ENCODE results near the gene TBC1D17. TPM values are rescaled to one million over a fixed set of nuclear protein-coding genes. Genes with fewer than 3 reads are reported as not detected.
A peak's percentile ranks its signal among the peaks of the same experiment; 100 is the strongest.

The TBC1D17 gene
- total RNA-seq, 1 experiment from 2014 or later = 17.8 TPM

DNA sequence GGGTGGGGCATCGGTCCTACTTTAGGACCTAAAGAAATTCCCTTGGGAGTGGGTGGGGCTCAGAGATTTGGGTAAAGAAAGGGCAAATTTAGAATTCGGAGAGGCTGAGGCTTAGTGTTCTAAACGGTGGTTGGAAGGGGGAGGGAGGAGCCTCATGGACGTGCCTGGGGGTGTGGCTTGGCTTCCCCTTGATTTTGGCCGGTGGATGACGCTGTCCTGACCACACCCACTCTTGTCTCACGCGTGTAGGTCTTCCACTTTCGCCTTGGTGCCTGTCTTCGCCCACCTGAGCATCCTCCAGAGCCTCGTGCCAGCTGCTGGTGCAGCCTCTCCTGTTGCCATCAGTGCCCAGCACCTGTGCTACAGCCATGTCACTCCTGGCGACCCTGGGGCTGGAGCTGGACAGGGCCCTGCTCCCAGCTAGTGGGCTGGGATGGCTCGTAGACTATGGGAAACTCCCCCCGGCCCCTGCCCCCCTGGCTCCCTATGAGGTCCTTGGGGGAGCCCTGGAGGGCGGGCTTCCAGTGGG is 53.0 kb downstream of the TBC1D17 start:
- intact Hi-C loops (cut with micrococcal nuclease) = loop anchor here (10.0 kb wide), 1 partner anchor 94 kb away; the partner anchor contains the start of genes VRK3 and ZNF473
- H3K9me3 ChIP-seq (ENCODE audit: low read length) = no peaks in the 10 kb centered on the region
- peaks cover 12% of the 10 kb centered on the region for H3F3A ChIP-seq (ENCODE audit: low read length, unreplicated experiment)
- H3K9ac ChIP-seq (ENCODE audit: low read length) = no peak overlapping the region
- H3K9me2 ChIP-seq (replicated peaks; ENCODE audit: low read length) = no peaks in the 10 kb centered on the region
- H4K20me1 ChIP-seq (ENCODE audit: low read length) = peaks cover 13% of the 10 kb centered on the region; the same call in 1 of the 2 replicates
- H2AFZ ChIP-seq (ENCODE audit: low read length) = no peak overlapping the region
- H3K36me3 ChIP-seq (ENCODE audit: low read depth, low read length) = peaks cover 36% of the 10 kb centered on the region
- ChIA-PET CTCF (no interaction called here), POLR2A (ENCODE audit: unreplicated experiment) (interaction anchor here (0.6 kb wide), 1 partner anchor 20 kb away, joined by 3 read pairs; no protein-coding TSS in a partner anchor)
- H3K79me2 ChIP-seq (ENCODE audit: low read length) = peaks cover 59% of the 10 kb centered on the region
- peak overlapping the region; percentile 92 for H3K27ac ChIP-seq (ENCODE audit: low read length)
- no TSS peak for BruUV-seq (replicated peaks)
- peak overlapping the region; percentile 91 for H3K4me2 ChIP-seq (ENCODE audit: low read length)
- no peak for ATAC-seq
- no peaks in the 10 kb centered on the region for H3K27me3 ChIP-seq (ENCODE audit: low read length)
- TF ChIP-seq, protein P1, sequence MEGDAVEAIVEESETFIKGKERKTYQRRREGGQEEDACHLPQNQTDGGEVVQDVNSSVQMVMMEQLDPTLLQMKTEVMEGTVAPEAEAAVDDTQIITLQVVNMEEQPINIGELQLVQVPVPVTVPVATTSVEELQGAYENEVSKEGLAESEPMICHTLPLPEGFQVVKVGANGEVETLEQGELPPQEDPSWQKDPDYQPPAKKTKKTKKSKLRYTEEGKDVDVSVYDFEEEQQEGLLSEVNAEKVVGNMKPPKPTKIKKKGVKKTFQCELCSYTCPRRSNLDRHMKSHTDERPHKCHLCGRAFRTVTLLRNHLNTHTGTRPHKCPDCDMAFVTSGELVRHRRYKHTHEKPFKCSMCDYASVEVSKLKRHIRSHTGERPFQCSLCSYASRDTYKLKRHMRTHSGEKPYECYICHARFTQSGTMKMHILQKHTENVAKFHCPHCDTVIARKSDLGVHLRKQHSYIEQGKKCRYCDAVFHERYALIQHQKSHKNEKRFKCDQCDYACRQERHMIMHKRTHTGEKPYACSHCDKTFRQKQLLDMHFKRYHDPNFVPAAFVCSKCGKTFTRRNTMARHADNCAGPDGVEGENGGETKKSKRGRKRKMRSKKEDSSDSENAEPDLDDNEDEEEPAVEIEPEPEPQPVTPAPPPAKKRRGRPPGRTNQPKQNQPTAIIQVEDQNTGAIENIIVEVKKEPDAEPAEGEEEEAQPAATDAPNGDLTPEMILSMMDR (conservative IDR thresholded peaks at IDR 0.05; ENCODE audit: low read depth, low read length) = no peak
- TF ChIP-seq EZH2phosphoT487 (IDR thresholded peaks at IDR 0.05; ENCODE audit: borderline replicate concordance, low read length) (no peak), EZH2 (IDR thresholded peaks at IDR 0.05; ENCODE audit: low read length, unreplicated experiment) (no peak)
- H3K4me1 ChIP-seq (ENCODE audit: insufficient read depth, low read length) = peaks cover 59% of the 10 kb centered on the region
- peak; percentile 34 for DNase-seq
- H3K4me3 ChIP-seq (ENCODE audit: low read length) = peak overlapping the region; percentile 81

DNA sequence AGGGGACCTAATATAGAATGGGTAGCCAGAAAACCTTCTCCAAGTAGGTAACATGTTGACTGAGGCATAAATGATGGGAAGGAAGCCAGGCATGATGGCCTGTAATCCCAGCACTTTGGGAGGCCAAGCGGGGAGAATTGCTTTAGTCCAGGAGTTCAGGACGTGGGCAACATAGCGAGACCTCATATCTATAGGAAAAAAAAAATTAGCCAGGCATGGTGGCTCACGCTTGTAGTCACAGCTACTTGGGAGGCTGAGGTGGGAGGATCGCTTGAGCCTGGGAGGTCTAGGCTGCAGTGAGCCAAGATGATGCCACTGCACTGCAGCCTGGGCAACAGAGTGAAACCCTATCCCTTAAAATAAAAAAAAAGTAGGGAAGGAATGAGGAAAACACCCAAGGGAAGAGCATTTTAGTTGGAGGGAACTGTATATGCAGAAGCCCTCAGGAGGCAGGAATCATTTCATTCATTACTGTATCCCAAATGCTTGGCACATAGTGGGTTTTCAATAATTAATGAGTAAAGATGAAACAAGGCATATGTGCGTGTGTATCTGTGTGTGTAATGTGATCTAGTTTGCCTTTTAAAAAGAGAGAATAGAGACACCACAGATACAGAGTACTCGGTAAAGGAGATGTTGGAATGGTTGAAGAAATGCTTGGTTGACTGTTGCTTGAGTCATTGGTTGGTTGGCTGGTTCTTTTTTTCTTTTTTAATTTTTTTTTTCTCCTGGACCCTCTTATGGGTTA is 54.0 kb downstream of the TBC1D17 start:
- CTCF ChIA-PET = no interaction called here
- peak overlapping the region; percentile 91 for H3K4me2 ChIP-seq (ENCODE audit: low read length)
- H3K79me2 ChIP-seq (ENCODE audit: low read length) = peaks cover 50% of the 10 kb centered on the region
- peaks cover 12% of the 10 kb centered on the region for H3F3A ChIP-seq (ENCODE audit: low read length, unreplicated experiment)
- TF ChIP-seq EZH2phosphoT487 (IDR thresholded peaks at IDR 0.05; ENCODE audit: borderline replicate concordance, low read length) (no peak), EZH2 (IDR thresholded peaks at IDR 0.05; ENCODE audit: low read length, unreplicated experiment) (no peak)
- TF ChIP-seq, protein P1 (conservative IDR thresholded peaks at IDR 0.05; ENCODE audit: low read depth, low read length) = no peak
- H3K9me2 ChIP-seq (replicated peaks; ENCODE audit: low read length) = no peaks in the 10 kb centered on the region
- ATAC-seq = no peak
- POLR2A ChIA-PET (ENCODE audit: unreplicated experiment) = interaction anchor here (0.7 kb wide), 1 partner anchor 1463 kb away, joined by 10 read pairs; no protein-coding TSS in a partner anchor
- no peak overlapping the region for H2AFZ ChIP-seq (ENCODE audit: low read length)
- intact Hi-C loops (cut with micrococcal nuclease) = loop anchor here (10.0 kb wide), 1 partner anchor 93 kb away; the partner anchor contains the start of genes VRK3 and ZNF473
- BruUV-seq (replicated peaks) = TSS peak; percentile 8
- H4K20me1 ChIP-seq (ENCODE audit: low read length) = peaks cover 12% of the 10 kb centered on the region; the same call in 1 of the 2 replicates
- H3K4me3 ChIP-seq (ENCODE audit: low read length) = 0 out of 2 replicates have a peak overlapping the region, but pooled peaks have one; percentile 2
- H3K36me3 ChIP-seq (ENCODE audit: low read depth, low read length) = peaks cover 33% of the 10 kb centered on the region
- no peak overlapping the region for H3K9ac ChIP-seq (ENCODE audit: low read length)
- DNase-seq = no peak
- peak overlapping the region; percentile 92 for H3K27ac ChIP-seq (ENCODE audit: low read length)
- no peaks in the 10 kb centered on the region for H3K9me3 ChIP-seq (ENCODE audit: low read length)
- peaks cover 58% of the 10 kb centered on the region for H3K4me1 ChIP-seq (ENCODE audit: insufficient read depth, low read length)
- no peaks in the 10 kb centered on the region for H3K27me3 ChIP-seq (ENCODE audit: low read length)

All from PC-3 (cell line).